H1 (cell line): ENCODE results near the gene IL3. TPM values are rescaled to one million over a fixed set of nuclear protein-coding genes. Genes with fewer than 3 reads are reported as not detected.

Experiments used
- CTCF ChIA-PET: fragments of 300-600 bp; sonication (Branson Sonifier 250); formaldehyde crosslinking; loops from one replicate; lab custom pipeline; 2021; ENCODE audit not compliant: partially characterized antibody; lab: Charles Lee
- POLR2A ChIA-PET: fragments of 300-600 bp; sonication (Branson Sonifier 250); formaldehyde crosslinking; loops from one replicate; lab custom pipeline; 2021; ENCODE audit warnings: inconsistent platforms; ENCODE audit not compliant: partially characterized antibody; lab: Charles Lee
- DNase-seq, 2 experiments: peaks; one replicate each; pipeline versions ENCODE4 v3.0.0 to v3.0.0-alpha.2; 2010 to 2022; ENCODE audit warnings: low spot score in 2 of 2, low read depth in 1 of 2, mixed read lengths in 1 of 2
- FAIRE-seq: peaks from 2 replicates; lab custom pipeline; 2011; peaks lifted over from hg19 to GRCh38; lab: Jason Lieb, UNC
- H2AFZ ChIP-seq: 2 replicates; pipeline ENCODE4 v1.8.1; 2012; ENCODE audit warnings: low read length, inconsistent platforms
- H2AK5ac ChIP-seq: 2 replicates; pipeline ENCODE4 v1.6.1; 2013; ENCODE audit warnings: low read depth, low read length
- H2BK120ac ChIP-seq: replicated peaks from 2 replicates; pipeline ENCODE3; 2013; ENCODE audit warnings: low read depth, low read length, inconsistent platforms
- H2BK12ac ChIP-seq: 2 replicates; pipeline ENCODE4 v1.6.1; 2013; ENCODE audit warnings: low read depth, low read length
- H2BK15ac ChIP-seq: 2 replicates; pipeline ENCODE4 v1.6.1; 2013; ENCODE audit warnings: low read length
- H2BK20ac ChIP-seq: 2 replicates; pipeline ENCODE4 v1.6.1; 2013; ENCODE audit warnings: low read length
- H2BK5ac ChIP-seq: 2 replicates; pipeline ENCODE4 v1.6.1; 2013; ENCODE audit warnings: low read depth, low read length
- H3K14ac ChIP-seq: 2 replicates; pipeline ENCODE4 v1.6.1; 2013; ENCODE audit warnings: inconsistent platforms; ENCODE audit not compliant: insufficient read length
- H3K18ac ChIP-seq: 2 replicates; pipeline ENCODE4 v1.6.1; 2013; ENCODE audit warnings: low read length; ENCODE audit errors: extremely low read depth
- H3K23ac ChIP-seq: 2 replicates; pipeline ENCODE4 v1.6.1; 2013; ENCODE audit warnings: inconsistent platforms; ENCODE audit not compliant: insufficient read length
- H3K23me2 ChIP-seq: 2 replicates; pipeline ENCODE4 v1.6.1; 2013; ENCODE audit warnings: low read depth, low read length
- H3K27ac ChIP-seq: 2 replicates; pipeline ENCODE4 v1.6.1; 2011; ENCODE audit warnings: low read depth, low read length, inconsistent platforms
- H3K27me3 ChIP-seq, 4 experiments: replicated peaks in 1 of 4; 1 replicate in 1 of 4; 2 replicates in 3 of 4; pipeline versions ENCODE4 v1.6.1 to v1.8.1; 2011 to 2013; ENCODE audit warnings: low read length in 3 of 4, mild to moderate bottlenecking in 3 of 4, inconsistent platforms in 2 of 4, mixed read lengths in 2 of 4, moderate library complexity in 1 of 4; ENCODE audit not compliant: control insufficient read depth in 3 of 4, insufficient read depth in 3 of 4; ENCODE audit errors: extremely low read depth in 1 of 4
- H3K36me3 ChIP-seq, 4 experiments: 2 replicates each; pipeline versions ENCODE4 v1.6.1 to v1.8.1; 2011 to 2013; ENCODE audit warnings: mild to moderate bottlenecking in 4 of 4, low read length in 3 of 4, moderate library complexity in 2 of 4, control low read depth in 1 of 4, inconsistent platforms in 1 of 4; ENCODE audit not compliant: insufficient read depth in 4 of 4, control insufficient read depth in 2 of 4
- H3K4ac ChIP-seq: replicated peaks from 2 replicates; pipeline ENCODE3; 2013; ENCODE audit warnings: low read length, low read depth, mixed read lengths, inconsistent platforms; ENCODE audit not compliant: insufficient read length
- H3K4me1 ChIP-seq, 4 experiments: replicated peaks in 1 of 4; 1 replicate in 1 of 4; 2 replicates in 3 of 4; pipeline versions ENCODE4 v1.6.1 to v1.8.1; 2011 to 2013; ENCODE audit warnings: low read length in 3 of 4, inconsistent platforms in 2 of 4, mixed read lengths in 1 of 4; ENCODE audit not compliant: insufficient read depth in 4 of 4, control insufficient read depth in 3 of 4
- H3K4me2 ChIP-seq, 2 experiments: 2 replicates each; pipeline versions ENCODE4 v1.6.1 to v1.8.1; 2011 to 2013; ENCODE audit warnings: low read depth in 2 of 2, low read length in 2 of 2, control low read depth in 1 of 2, inconsistent platforms in 1 of 2, mild to moderate bottlenecking in 1 of 2; ENCODE audit not compliant: insufficient read depth in 1 of 2
- H3K4me3 ChIP-seq, 4 experiments: fragments of 200-600, 300-600 bp in 1 of 4; sonication (generic), shearing (Covaris generic), sonication (Bioruptor Twin) in 1 of 4; 2 replicates each; pipeline versions ENCODE4 v1.5.1 to v1.8.1; 2011 to 2016; ENCODE audit warnings: low read length in 4 of 4, low read depth in 3 of 4, control low read depth in 2 of 4, inconsistent platforms in 2 of 4, mild to moderate bottlenecking in 2 of 4, mixed read lengths in 1 of 4, moderate library complexity in 1 of 4; ENCODE audit not compliant: insufficient read depth in 2 of 4; ENCODE audit errors: extremely low read depth in 1 of 4
- H3K56ac ChIP-seq: replicated peaks from 2 replicates; pipeline ENCODE3; 2013; ENCODE audit warnings: low read depth, mild to moderate bottlenecking, mixed read lengths, low read length, inconsistent platforms; ENCODE audit not compliant: insufficient read length
- H3K79me1 ChIP-seq: 2 replicates; pipeline ENCODE4 v1.6.1; 2013; ENCODE audit warnings: low read depth, low read length, control low read depth
- H3K79me2 ChIP-seq, 2 experiments: 2 replicates each; pipeline versions ENCODE4 v1.6.1 to v1.8.1; 2012 to 2013; ENCODE audit warnings: low read length in 2 of 2, mild to moderate bottlenecking in 2 of 2, inconsistent platforms in 1 of 2; ENCODE audit not compliant: insufficient read depth in 2 of 2, control insufficient read depth in 1 of 2
- H3K9ac ChIP-seq, 4 experiments: replicated peaks in 1 of 4; 1 replicate in 1 of 4; 2 replicates in 3 of 4; pipeline versions ENCODE4 v1.6.1 to v1.8.1; 2011 to 2013; ENCODE audit warnings: low read depth in 3 of 4, low read length in 3 of 4, control low read depth in 2 of 4, mild to moderate bottlenecking in 2 of 4, moderate library complexity in 2 of 4, inconsistent platforms in 1 of 4; ENCODE audit errors: extremely low read depth in 1 of 4
- H3K9me3 ChIP-seq, 2 experiments: 2 replicates each; pipeline versions ENCODE4 v1.6.1 to v1.8.1; 2012 to 2013; ENCODE audit warnings: mild to moderate bottlenecking in 2 of 2, moderate library complexity in 2 of 2, control low read depth in 1 of 2, inconsistent platforms in 1 of 2, low read depth in 1 of 2, low read length in 1 of 2, mixed read lengths in 1 of 2; ENCODE audit not compliant: insufficient read depth in 2 of 2
- H4K20me1 ChIP-seq, 2 experiments: replicated peaks in 1 of 2; 2 replicates each; pipeline versions ENCODE3 to v1.8.1; 2011 to 2013; ENCODE audit warnings: inconsistent platforms in 2 of 2, low read length in 2 of 2, mild to moderate bottlenecking in 1 of 2; ENCODE audit not compliant: insufficient read depth in 2 of 2, control insufficient read depth in 1 of 2
- H4K5ac ChIP-seq: 2 replicates; pipeline ENCODE4 v1.6.1; 2013; ENCODE audit warnings: low read length, low read depth, mixed read lengths, inconsistent platforms; ENCODE audit not compliant: insufficient read length
- H4K8ac ChIP-seq: 2 replicates; pipeline ENCODE4 v1.8.0; 2013; ENCODE audit warnings: mild to moderate bottlenecking, moderate library complexity, low read length, inconsistent platforms; ENCODE audit not compliant: insufficient read depth; ENCODE audit errors: extremely low read depth
- H4K91ac ChIP-seq: replicated peaks from 2 replicates; pipeline ENCODE3; 2013; ENCODE audit warnings: low read length, mixed read lengths, inconsistent platforms; ENCODE audit not compliant: insufficient read length
- BACH1 ChIP-seq: IDR thresholded peaks from 2 replicates; pipeline ENCODE4 v1.6.1; 2012; ENCODE audit warnings: low read length, improper control_type of control experiment
- BRCA1 ChIP-seq: IDR thresholded peaks from 2 replicates; pipeline ENCODE4 v1.6.1; 2012; ENCODE audit warnings: low read depth, low read length, improper control_type of control experiment
- CBX5 ChIP-seq: fragments of 300-800, 300-1000 bp; sonication (generic); IDR thresholded peaks from 2 replicates; pipeline ENCODE4 v1.7.1; 2016; ENCODE audit warnings: antibody characterized with exemption, low read length, low read depth
- CEBPB ChIP-seq: IDR thresholded peaks from 2 replicates; pipeline ENCODE4 v1.6.1; 2012; ENCODE audit warnings: low read depth, low read length
- CREB1 ChIP-seq: IDR thresholded peaks from 2 replicates; pipeline ENCODE4 v1.6.1; 2012; ENCODE audit warnings: inconsistent platforms
- GTF2F1 ChIP-seq: IDR thresholded peaks from 2 replicates; pipeline ENCODE4 v1.6.1; 2012; ENCODE audit warnings: low read depth, low read length, improper control_type of control experiment, borderline replicate concordance
- HDAC6 ChIP-seq: IDR thresholded peaks from one replicate; pipeline ENCODE4 v1.7.1; 2012; ENCODE audit warnings: low read depth, mild to moderate bottlenecking, inconsistent platforms, low read length, moderate library complexity
- NRF1 ChIP-seq: IDR thresholded peaks from 2 replicates; pipeline ENCODE4 v1.6.1; 2011; ENCODE audit warnings: mild to moderate bottlenecking, low read depth, low read length, improper control_type of control experiment
- RBBP5 ChIP-seq: IDR thresholded peaks from 2 replicates; pipeline ENCODE4 v1.7.1; 2012; ENCODE audit warnings: low read depth, mild to moderate bottlenecking, inconsistent platforms, low read length, moderate library complexity, borderline replicate concordance
- SIRT6 ChIP-seq: IDR thresholded peaks from one replicate; pipeline ENCODE4 v1.7.1; 2012; ENCODE audit warnings: low read length, inconsistent platforms
- SIX5 ChIP-seq: IDR thresholded peaks from 2 replicates; pipeline ENCODE4 v1.6.1; 2011; ENCODE audit warnings: mild to moderate bottlenecking, low read depth, low read length
- SP4 ChIP-seq: IDR thresholded peaks from 2 replicates; pipeline ENCODE4 v1.6.1; 2012; ENCODE audit warnings: low read length, inconsistent platforms
- SRF ChIP-seq: IDR thresholded peaks from 2 replicates; pipeline ENCODE4 v1.6.1; 2011; ENCODE audit warnings: mild to moderate bottlenecking, low read depth, low read length, moderate library complexity
- TCF12 ChIP-seq: IDR thresholded peaks from 2 replicates; pipeline ENCODE4 v1.6.1; 2011; ENCODE audit warnings: low read depth, mild to moderate bottlenecking, low read length
- WGBS, 2 experiments: shearing (Covaris generic) in 1 of 2; methylation state at CpG; one replicate each; pipeline versions ENCODE4 v1.1.6 to v1.1.7; 2013 to 2015; ENCODE audit warnings: low lambda C conversion rate in 2 of 2, mixed read lengths in 2 of 2, inconsistent platforms in 1 of 2, low coverage in 1 of 2, missing lambda C conversion rate in 1 of 2; ENCODE audit not compliant: insufficient replicate concordance in 2 of 2, insufficient coverage in 1 of 2, insufficient read length in 1 of 2; ENCODE audit errors: extremely low coverage in 1 of 2, missing lambda C conversion rate in 1 of 2; 5-methylcytosine and 5-hydroxymethylcytosine counted together
- polyA plus RNA-seq, 7 experiments: library from polyadenylated mRNA; depleted of rRNA in 3 of 7; stranded (reverse) in 5 of 7; unstranded in 2 of 7; fragments of >200 nt in 5 of 7; fragments of 200-250 nt in 2 of 7; gene quantifications; 1 replicate in 5 of 7; 2 replicates in 1 of 7; 4 replicates in 1 of 7; pipeline versions ENCODE4 v1.2.1 to v1.2.3, GENCODE V29; 2011 to 2013; ENCODE audit warnings: missing spikeins in 2 of 7, mixed read lengths in 2 of 7
- total RNA-seq: library from RNA; stranded (reverse); fragmentation: NEBNext Ultra II Directional; extraction: Animal tissue kit (Norgen Biotek cat#: 25700); gene quantifications from 2 replicates; pipeline ENCODE4 v1.2.1, GENCODE V29; 2021

IL3 gene
- total and polyA plus RNA-seq, 2 of the 8 experiments (the other 6 are each of a cell fraction or from before 2014, with no cell fraction given): not detected

DNA sequence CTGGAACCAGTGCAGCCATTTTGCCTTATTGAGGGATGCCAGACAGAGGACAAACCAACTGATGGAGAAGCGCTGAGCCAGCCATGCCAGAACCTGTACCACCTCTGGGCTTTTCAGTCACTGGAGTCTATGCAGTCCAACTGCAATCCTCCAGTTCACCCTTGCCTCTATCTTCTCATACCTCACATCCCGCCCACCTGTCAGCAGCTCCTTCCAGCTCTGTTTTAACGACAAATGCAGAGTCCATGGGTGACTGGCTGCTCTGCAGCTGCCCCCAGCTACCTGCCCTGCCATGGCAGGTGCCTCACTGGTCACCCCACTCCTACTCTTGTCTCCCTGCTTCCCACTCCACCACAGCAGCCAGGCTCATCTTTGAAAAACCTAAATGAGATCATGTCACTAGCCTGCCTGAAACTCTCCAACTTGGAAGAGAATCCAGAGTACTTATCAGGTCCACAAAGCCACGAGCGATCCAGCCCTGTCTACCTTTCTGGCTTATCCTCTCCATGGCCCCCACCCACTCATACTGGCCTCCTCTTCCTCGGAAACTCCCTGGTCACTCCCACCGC lies 35.0 kb upstream of the IL3 start:
- no peak for FAIRE-seq
- H4K5ac ChIP-seq: no peak overlapping the region
- H3K79me2 ChIP-seq: no peaks in the 10 kb centered on the region
- no peaks in the 10 kb centered on the region for H3K4me1 ChIP-seq
- H4K20me1 ChIP-seq: no peaks in the 10 kb centered on the region
- H2BK15ac ChIP-seq: no peak overlapping the region
- ChIA-PET POLR2A (no interaction called here), CTCF (interaction anchor here (2.6 kb wide), 1 partner anchor 37 kb away, joined by 8 read pairs; no protein-coding TSS in a partner anchor)
- no peak overlapping the region for H4K91ac ChIP-seq
- no peak overlapping the region for H2AK5ac ChIP-seq
- 90% methylated on average over 7 of the region's 7 CpGs; no CpG with 5 or more reads in 1 of the 2 experiments for WGBS, 2 experiments
- H3K18ac ChIP-seq: no peak overlapping the region
- no peaks in the 10 kb centered on the region; the same call in 1 of the 2 replicates for H3K23me2 ChIP-seq
- H3K14ac ChIP-seq: no peak overlapping the region
- no peak overlapping the region for H3K56ac ChIP-seq
- H3K23ac ChIP-seq: no peak overlapping the region
- H3K4ac ChIP-seq: no peak overlapping the region
- H2BK12ac ChIP-seq: no peak overlapping the region
- no peak for DNase-seq
- no peak overlapping the region for H3K4me3 ChIP-seq
- H3K9me3 ChIP-seq: no peaks in the 10 kb centered on the region
- H3K4me2 ChIP-seq: no peak overlapping the region
- H3K79me1 ChIP-seq: no peaks in the 10 kb centered on the region
- H2AFZ ChIP-seq: no peak overlapping the region
- H3K27me3 ChIP-seq: no peaks in the 10 kb centered on the region
- no peak overlapping the region for H2BK20ac ChIP-seq
- H3K27ac ChIP-seq: no peak overlapping the region
- H2BK5ac ChIP-seq: no peak overlapping the region
- no peak overlapping the region for H4K8ac ChIP-seq
- no peak overlapping the region for H2BK120ac ChIP-seq
- H3K9ac ChIP-seq: no peak overlapping the region
- H3K36me3 ChIP-seq: no peaks in the 10 kb centered on the region
- TF ChIP-seq SP4: no peak
- no peak for TF ChIP-seq SIRT6
- TF ChIP-seq CEBPB: no peak
- TF ChIP-seq NRF1: no peak
- TF ChIP-seq CREB1: no peak
- TF ChIP-seq TCF12: no peak
- no peak for TF ChIP-seq HDAC6
- TF ChIP-seq CBX5: no peak
- TF ChIP-seq BACH1: no peak
- no peak for TF ChIP-seq SRF
- no peak for TF ChIP-seq SIX5
- no peak for TF ChIP-seq GTF2F1
- no peak for TF ChIP-seq RBBP5
- TF ChIP-seq BRCA1: no peak
